Stimulated activated naive CD8-positive, alpha-beta T cell treated with anti-CD3 and anti-CD28 coated beads, Interleukin-15, amount 100 ng/mL, for 72 hours (primary cell): ENCODE measurements around the gene NCDN.

Source experiments
- ATAC-seq: fragments of 150-1000 bp; cut with Tn5 transposase; 2 replicates; pipeline ENCODE4 v1.10.0; 2021; ENCODE audit warnings: mild to moderate bottlenecking, moderate library complexity
- DNase-seq, 2 donors: peaks; one replicate each; pipeline ENCODE4 v3.0.0; 2021 to 2022
- H3K27ac Mint-ChIP-seq, 2 donors: one replicate each; pipeline ENCODE4 v1.8.0; 2022; ENCODE audit warnings: mild to moderate bottlenecking in 2 of 2, mixed read lengths in 2 of 2, moderate library complexity in 2 of 2
- H3K27me3 Mint-ChIP-seq: one replicate; pipeline ENCODE4 v1.8.0; 2022; ENCODE audit warnings: mixed read lengths
- H3K4me1 Mint-ChIP-seq: one replicate; pipeline ENCODE4 v1.8.0; 2022; ENCODE audit warnings: mild to moderate bottlenecking, mixed read lengths
- H3K4me3 Mint-ChIP-seq, 2 donors: one replicate each; pipeline ENCODE4 v1.8.0; 2022; ENCODE audit warnings: mild to moderate bottlenecking in 2 of 2, mixed read lengths in 2 of 2, moderate library complexity in 1 of 2
- H3K9me3 Mint-ChIP-seq, 2 donors: one replicate each; pipeline ENCODE4 v1.8.0; 2022; ENCODE audit warnings: mixed read lengths in 2 of 2

The NCDN gene, protein sequence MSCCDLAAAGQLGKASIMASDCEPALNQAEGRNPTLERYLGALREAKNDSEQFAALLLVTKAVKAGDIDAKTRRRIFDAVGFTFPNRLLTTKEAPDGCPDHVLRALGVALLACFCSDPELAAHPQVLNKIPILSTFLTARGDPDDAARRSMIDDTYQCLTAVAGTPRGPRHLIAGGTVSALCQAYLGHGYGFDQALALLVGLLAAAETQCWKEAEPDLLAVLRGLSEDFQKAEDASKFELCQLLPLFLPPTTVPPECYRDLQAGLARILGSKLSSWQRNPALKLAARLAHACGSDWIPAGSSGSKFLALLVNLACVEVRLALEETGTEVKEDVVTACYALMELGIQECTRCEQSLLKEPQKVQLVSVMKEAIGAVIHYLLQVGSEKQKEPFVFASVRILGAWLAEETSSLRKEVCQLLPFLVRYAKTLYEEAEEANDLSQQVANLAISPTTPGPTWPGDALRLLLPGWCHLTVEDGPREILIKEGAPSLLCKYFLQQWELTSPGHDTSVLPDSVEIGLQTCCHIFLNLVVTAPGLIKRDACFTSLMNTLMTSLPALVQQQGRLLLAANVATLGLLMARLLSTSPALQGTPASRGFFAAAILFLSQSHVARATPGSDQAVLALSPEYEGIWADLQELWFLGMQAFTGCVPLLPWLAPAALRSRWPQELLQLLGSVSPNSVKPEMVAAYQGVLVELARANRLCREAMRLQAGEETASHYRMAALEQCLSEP

GRCh38 chr1:35557611-35558373 lies at the start of gene NCDN:
Gene NCDN, plus strand, starts transcription at chr1:35557799. Its CDS starts 392 bp downstream, at chr1:35558191.
- ATAC-seq (peak; percentile 96), DNase-seq (peak; percentile 97)
- Mint-ChIP-seq H3K9me3 (no peaks in the 10 kb centered on the region), H3K27ac (peak within 1 kb of the TSS; percentile 96 to 99), H3K27me3 (no peaks in the 10 kb centered on the region), H3K4me1 (peaks cover 71% of the 10 kb centered on the region), H3K4me3 (peak within 1 kb of the TSS; percentile 99 to 100)

GRCh38 chr1:35507947-35508346 lies 49.7 kb upstream of the NCDN start:
- H3K4me1 Mint-ChIP-seq: peaks cover 53% of the 10 kb centered on the region
- no peak for ATAC-seq
- no peak overlapping the region for H3K27ac Mint-ChIP-seq
- H3K4me3 Mint-ChIP-seq: no peak overlapping the region
- no peak for DNase-seq
- H3K9me3 Mint-ChIP-seq: no peaks in the 10 kb centered on the region
- H3K27me3 Mint-ChIP-seq: no peaks in the 10 kb centered on the region

DNA sequence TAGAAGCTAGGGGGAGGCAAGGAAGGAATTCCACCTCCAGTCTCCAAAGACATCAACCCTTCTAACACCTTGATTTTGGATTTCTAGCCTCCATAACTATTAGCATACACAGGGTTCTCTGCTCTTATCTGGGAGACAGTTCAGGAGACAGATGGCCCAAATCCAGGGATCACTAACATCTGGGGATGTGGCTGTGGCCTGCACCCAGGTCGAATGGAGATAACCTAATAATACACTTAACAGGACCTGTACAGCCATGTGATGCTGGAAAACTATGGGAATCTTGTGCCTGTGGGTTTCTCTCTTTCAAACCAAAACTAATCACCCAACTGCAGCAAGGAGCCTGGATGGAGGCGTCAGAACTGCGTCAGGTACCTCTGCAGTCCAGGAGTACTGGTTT lies 48.0 kb upstream of the NCDN start:
- Mint-ChIP-seq H3K9me3 (no peaks in the 10 kb centered on the region), H3K4me3 (no peak overlapping the region), H3K4me1 (peaks cover 53% of the 10 kb centered on the region), H3K27me3 (no peaks in the 10 kb centered on the region), H3K27ac (no peak overlapping the region)
- DNase-seq (no peak), ATAC-seq (no peak)

DNA sequence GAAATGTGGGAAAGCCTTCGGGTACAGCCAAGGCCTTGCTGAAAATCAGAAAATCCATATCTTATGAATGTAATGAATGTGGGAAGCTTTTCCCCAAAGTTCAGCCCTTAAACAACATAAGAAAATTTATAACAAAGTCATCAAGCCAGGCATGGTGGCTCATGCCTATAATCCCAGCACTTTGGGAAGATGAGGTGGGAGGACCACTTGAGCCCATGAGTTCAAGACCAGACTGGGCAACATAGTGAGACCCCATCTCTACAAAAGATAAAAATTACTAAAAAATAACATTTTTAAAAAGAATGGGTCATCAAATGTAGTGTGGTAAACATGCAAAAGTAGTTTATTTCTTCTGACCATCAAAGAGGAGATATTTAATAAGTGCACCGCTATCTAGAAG lies 46.3 kb upstream of the NCDN start:
- H3K27ac Mint-ChIP-seq: no peak overlapping the region
- H3K9me3 Mint-ChIP-seq: peaks cover 12% of the 10 kb centered on the region in 2 donors
- no peaks in the 10 kb centered on the region for H3K27me3 Mint-ChIP-seq
- H3K4me3 Mint-ChIP-seq: no peak overlapping the region
- no peak for DNase-seq
- no peak for ATAC-seq
- peaks cover 40% of the 10 kb centered on the region for H3K4me1 Mint-ChIP-seq

DNA sequence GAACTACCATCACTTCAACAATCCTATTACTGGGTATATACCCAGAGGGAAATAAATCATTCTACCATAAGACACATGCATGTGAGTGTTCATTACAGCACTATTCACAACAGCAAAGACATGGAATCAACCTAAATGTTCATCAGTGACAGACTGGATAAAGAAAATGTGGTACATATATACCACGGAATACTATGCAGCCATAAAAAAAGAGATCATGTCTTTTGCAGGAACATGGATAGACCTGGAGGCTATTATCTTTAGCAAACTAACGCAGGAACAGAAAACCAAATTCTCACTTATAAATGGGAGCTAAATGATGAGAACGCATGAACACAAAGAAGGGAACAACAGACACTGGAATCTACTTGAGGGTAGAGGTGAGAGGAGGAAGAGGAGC lies 39.4 kb upstream of the NCDN start:
- no peak overlapping the region for H3K27ac Mint-ChIP-seq
- H3K27me3 Mint-ChIP-seq: no peaks in the 10 kb centered on the region
- no peak for ATAC-seq
- peaks cover 22 to 27% of the 10 kb centered on the region in 2 donors for H3K9me3 Mint-ChIP-seq
- DNase-seq: no peak
- peaks cover 12% of the 10 kb centered on the region for H3K4me1 Mint-ChIP-seq
- no peak overlapping the region for H3K4me3 Mint-ChIP-seq

DNA sequence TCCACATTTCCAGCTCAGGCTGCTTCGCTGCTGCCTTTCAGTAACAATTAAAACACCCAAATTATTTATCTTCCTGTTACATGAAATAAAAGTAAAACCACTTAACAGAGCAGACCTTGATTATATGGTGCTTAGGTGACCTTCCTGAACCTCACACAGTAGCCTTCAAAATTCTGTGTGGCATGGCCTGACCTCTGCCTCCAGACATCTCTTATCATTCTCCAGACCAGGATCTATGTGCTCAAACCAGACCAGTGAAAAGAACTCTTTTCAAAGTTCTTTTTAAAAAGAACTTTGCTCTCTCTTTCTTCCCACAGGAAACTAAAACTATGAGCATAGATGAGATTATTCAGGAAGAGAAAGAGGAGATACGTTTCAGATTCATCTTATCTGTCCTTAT lies 38.2 kb upstream of the NCDN start:
- H3K27ac Mint-ChIP-seq: no peak overlapping the region
- peaks cover 22 to 27% of the 10 kb centered on the region in 2 donors for H3K9me3 Mint-ChIP-seq
- peaks cover 12% of the 10 kb centered on the region for H3K4me1 Mint-ChIP-seq
- H3K27me3 Mint-ChIP-seq: no peaks in the 10 kb centered on the region
- no peak for DNase-seq
- ATAC-seq: no peak
- H3K4me3 Mint-ChIP-seq: no peak overlapping the region

DNA sequence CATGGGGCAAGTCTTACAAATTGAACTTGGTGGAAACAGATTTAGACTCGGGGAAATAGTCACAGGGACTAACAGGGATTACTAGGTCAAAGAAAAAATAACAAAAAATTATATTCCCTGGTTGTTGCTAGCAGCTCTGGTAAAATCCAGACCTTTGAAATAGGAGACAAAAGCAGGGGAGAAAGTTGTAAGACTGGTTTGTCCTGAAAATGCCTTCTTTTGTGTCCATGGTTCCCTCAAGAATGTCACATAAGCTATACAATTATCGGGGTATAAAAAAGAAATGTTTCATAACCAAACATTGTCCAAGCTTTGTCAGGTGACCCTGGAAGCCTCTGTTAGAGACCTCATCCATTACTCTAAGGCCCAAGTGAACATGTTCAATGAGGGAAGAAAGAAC lies 33.5 kb upstream of the NCDN start:
- H3K9me3 Mint-ChIP-seq: peaks cover 0 to 5% of the 10 kb centered on the region in 2 donors
- no peak for ATAC-seq
- H3K27me3 Mint-ChIP-seq: no peaks in the 10 kb centered on the region
- no peak overlapping the region for H3K4me3 Mint-ChIP-seq
- no peak for DNase-seq
- no peak overlapping the region for H3K27ac Mint-ChIP-seq
- peaks cover 9% of the 10 kb centered on the region for H3K4me1 Mint-ChIP-seq

GRCh38 chr1:35530168-35530567 lies 27.4 kb upstream of the NCDN start:
- ATAC-seq (no peak), DNase-seq (no peak)
- H3K27me3 Mint-ChIP-seq: no peaks in the 10 kb centered on the region
- H3K9me3 Mint-ChIP-seq: peaks cover 5 to 10% of the 10 kb centered on the region in 2 donors
- H3K27ac Mint-ChIP-seq: no peak overlapping the region
- peaks cover 8% of the 10 kb centered on the region for H3K4me1 Mint-ChIP-seq
- no peak overlapping the region for H3K4me3 Mint-ChIP-seq

GRCh38 chr1:35530946-35531345 lies 26.7 kb upstream of the NCDN start:
- Mint-ChIP-seq H3K4me3 (no peak overlapping the region), H3K27me3 (no peaks in the 10 kb centered on the region), H3K4me1 (peaks cover 16% of the 10 kb centered on the region), H3K9me3 (peaks cover 5 to 10% of the 10 kb centered on the region in 2 donors), H3K27ac (no peak overlapping the region)
- ATAC-seq (no peak), DNase-seq (no peak)

- Mint-ChIP-seq H3K9me3 (peaks cover 5 to 10% of the 10 kb centered on the region in 2 donors), H3K27me3 (no peaks in the 10 kb centered on the region), H3K27ac (no peak overlapping the region), H3K4me3 (no peak overlapping the region), H3K4me1 (peaks cover 20% of the 10 kb centered on the region)
- no peak for DNase-seq
- no peak for ATAC-seq
These were observed 26.2 kb upstream of the NCDN start for GRCh38 chr1:35531368-35531767.

DNA sequence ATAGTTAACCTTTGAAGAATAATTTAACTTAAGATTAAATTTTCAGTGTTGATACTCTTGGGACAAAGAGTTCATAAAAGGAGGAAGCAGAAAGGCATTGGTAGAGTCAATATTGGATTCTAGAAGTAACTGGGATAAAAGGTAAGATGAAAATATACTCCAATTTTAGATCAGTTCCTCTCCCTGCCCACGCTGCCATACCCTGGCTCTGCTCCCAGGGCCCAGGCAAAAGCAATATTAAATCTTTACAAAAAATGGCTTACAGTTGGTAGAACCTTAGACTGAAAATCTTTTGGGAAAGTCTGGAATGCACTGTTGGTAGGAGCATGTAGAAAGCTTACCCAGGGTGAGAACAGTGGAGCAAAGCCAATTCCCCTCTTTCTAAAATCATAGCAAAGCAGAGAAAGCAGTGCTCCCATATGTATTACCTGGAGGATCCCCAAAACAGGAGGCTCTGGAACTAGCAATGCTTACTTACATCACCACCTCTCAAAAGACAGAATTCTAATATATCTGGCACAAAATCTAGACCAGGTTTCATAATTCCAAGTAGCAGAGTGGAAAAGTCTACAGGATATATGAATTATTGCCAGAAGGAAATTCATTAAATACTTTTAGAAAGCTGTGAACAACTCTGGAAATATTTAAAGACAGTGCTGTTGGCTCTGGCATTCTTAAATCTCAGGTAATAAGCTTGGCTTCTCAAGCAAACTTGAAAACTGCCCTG lies 24.9 kb upstream of the NCDN start:
- no peak for DNase-seq
- H3K9me3 Mint-ChIP-seq: peaks cover 5 to 10% of the 10 kb centered on the region in 2 donors
- H3K27ac Mint-ChIP-seq: no peak overlapping the region
- H3K4me1 Mint-ChIP-seq: peaks cover 33% of the 10 kb centered on the region
- ATAC-seq: no peak
- no peaks in the 10 kb centered on the region for H3K27me3 Mint-ChIP-seq
- H3K4me3 Mint-ChIP-seq: no peak overlapping the region

GRCh38 chr1:35533586-35533985 lies 24.0 kb upstream of the NCDN start:
- Mint-ChIP-seq H3K27me3 (no peaks in the 10 kb centered on the region), H3K4me3 (no peak overlapping the region), H3K9me3 (peaks cover 5 to 10% of the 10 kb centered on the region in 2 donors), H3K4me1 (peaks cover 43% of the 10 kb centered on the region), H3K27ac (no peak overlapping the region)
- no peak for ATAC-seq
- no peak for DNase-seq

GRCh38 chr1:35535243-35535642 lies 22.4 kb upstream of the NCDN start:
- peaks cover 3 to 6% of the 10 kb centered on the region in 2 donors for H3K9me3 Mint-ChIP-seq
- ATAC-seq (no peak), DNase-seq (no peak)
- H3K4me1 Mint-ChIP-seq: peaks cover 59% of the 10 kb centered on the region
- no peak overlapping the region for H3K4me3 Mint-ChIP-seq
- no peak overlapping the region for H3K27ac Mint-ChIP-seq
- no peaks in the 10 kb centered on the region for H3K27me3 Mint-ChIP-seq

DNA sequence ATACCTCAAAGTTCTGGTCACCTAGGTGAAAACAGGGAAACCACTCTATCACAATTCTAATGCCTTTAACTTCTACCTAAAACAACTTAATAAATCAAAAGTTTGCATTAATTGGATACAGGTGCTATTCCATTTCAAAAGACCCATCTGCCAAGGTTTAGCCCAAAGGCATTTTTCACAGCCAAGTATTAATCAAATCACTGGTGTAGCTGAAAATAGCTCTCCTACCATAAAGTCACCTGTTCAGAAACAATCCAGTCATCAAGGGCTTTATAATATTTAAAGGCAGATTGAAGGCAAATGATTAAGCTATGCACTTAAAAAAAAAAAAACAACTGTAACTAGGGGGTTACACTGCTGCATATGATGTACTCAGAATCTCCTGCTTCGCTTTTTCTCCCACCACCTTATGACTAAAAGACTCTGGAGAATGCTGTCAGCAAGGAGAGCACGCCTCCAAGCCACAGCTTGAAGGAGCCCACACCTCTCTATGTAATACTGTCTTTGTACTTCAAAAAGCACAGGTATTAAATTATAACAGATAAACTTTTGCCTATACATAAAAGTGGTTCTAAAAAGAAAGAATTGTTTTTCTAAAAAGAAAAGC lies 20.9 kb upstream of the NCDN start:
- peak overlapping the region; percentile 79 to 87 for H3K27ac Mint-ChIP-seq
- DNase-seq (no peak), ATAC-seq (peak; percentile 41)
- no peaks in the 10 kb centered on the region for H3K27me3 Mint-ChIP-seq
- peaks cover 73% of the 10 kb centered on the region for H3K4me1 Mint-ChIP-seq
- no peaks in the 10 kb centered on the region for H3K9me3 Mint-ChIP-seq
- H3K4me3 Mint-ChIP-seq: peak overlapping the region; percentile 5 to 67

- peaks cover 83% of the 10 kb centered on the region for H3K4me1 Mint-ChIP-seq
- peak overlapping the region; percentile 48 to 67 for H3K4me3 Mint-ChIP-seq
- no peaks in the 10 kb centered on the region for H3K27me3 Mint-ChIP-seq
- ATAC-seq (no peak), DNase-seq (no peak)
- no peaks in the 10 kb centered on the region for H3K9me3 Mint-ChIP-seq
- no peak overlapping the region for H3K27ac Mint-ChIP-seq
These were observed 19.8 kb upstream of the NCDN start for GRCh38 chr1:35537806-35538205.
